HG02870 (cell line): ENCODE measurements around the gene GJB6.
"Not testable (repeated sequence)": the region's sequence is repeated elsewhere in the genome, so short reads cannot be mapped to it uniquely, and the experiment has no call there.

Experiments
- ATAC-seq: cut with Tn5 transposase; IDR thresholded peaks from one replicate; pipeline ENCODE4 v1.9.1; 2021; ENCODE audit warnings: mild to moderate bottlenecking, moderate library complexity; ENCODE audit not compliant: unreplicated experiment

Gene GJB6

DNA sequence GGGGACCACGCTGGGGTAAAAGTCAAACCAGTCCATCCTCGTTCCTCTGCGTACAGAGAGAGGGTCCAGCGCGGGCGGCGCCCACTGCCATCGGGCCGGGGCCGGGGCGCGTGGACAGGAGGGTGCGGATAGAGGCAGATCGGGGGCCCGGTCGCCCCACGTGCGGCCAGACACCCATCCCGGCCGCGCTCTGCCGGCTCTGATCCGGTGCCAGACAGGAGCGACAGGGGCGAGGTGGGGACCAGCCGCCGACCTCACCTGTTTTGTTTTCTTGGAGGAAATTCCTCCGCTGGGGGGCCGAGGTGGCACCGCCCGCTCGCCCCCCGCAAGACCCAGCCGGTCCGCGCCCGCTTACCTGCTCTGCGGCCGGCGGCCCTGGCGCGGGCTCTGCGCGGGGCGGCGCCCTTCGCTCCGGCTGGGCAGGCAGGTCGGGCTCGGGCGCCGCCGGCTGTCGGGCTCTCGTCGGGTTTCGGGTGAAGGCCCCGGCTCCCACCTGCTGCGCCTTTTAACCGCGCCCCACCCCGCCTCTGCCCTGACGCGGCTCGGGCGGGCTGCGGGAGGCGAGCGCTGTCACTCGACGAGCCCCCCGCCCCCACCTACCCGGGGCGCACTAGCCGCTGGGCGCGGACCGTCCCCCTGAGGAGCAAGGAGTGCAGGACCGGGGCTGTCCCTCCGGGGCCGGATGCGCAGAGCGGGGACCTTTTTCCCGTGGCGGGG lies at the start of gene GJB6:
TSS of gene GJB6 (minus strand) at position 481 of the 717 bp plus-strand sequence. CDS start 8,839 bp downstream, outside the sequence.
- no peak for ATAC-seq

GRCh38 chr13:20276901-20277300 lies 44.8 kb upstream of the GJB6 start:
- ATAC-seq = not testable (repeated sequence)

DNA sequence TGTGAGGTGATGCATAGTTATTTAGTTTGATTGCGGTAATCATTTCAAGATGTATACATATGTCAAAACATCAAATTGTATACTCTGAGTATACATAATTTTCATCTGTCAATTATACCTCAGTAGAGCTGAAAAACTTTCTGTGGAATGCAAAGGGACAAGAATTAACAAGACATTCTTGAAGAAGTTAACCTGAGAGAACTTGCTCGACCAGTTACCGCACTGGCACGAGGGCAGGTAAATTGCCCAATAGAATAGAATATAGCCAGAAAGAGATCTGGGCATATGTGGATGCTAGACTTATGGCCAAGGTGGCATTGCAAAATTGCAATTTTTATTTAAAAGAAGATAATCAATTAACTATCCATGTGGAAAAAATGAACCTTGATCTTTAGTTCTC lies 42.3 kb upstream of the GJB6 start:
- no peak for ATAC-seq

- no peak for ATAC-seq
Measured at GRCh38 chr13:20272588-20273171, 40.6 kb upstream of the GJB6 start.

GRCh38 chr13:20272104-20272503 lies 40.0 kb upstream of the GJB6 start:
- ATAC-seq = no peak

DNA sequence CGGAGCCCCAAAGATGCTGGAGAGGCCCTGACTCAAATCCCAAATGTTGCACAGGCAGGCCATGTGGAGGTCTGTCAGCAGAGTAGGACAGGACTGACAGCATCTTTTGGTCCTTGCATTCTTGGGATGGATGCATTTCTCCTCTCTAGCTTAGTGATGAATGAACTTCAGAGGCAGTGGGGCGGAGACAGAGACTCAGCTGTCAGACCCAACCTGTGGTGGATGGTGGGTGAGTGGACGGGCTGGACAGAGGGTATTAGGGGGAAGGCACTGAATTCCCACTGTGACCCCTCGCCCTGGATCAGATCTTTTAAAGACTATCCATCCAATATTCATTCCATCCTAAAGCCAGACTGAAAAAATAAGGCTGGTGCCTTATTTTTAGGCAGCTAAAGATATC lies 39.3 kb upstream of the GJB6 start:
- no peak for ATAC-seq

DNA sequence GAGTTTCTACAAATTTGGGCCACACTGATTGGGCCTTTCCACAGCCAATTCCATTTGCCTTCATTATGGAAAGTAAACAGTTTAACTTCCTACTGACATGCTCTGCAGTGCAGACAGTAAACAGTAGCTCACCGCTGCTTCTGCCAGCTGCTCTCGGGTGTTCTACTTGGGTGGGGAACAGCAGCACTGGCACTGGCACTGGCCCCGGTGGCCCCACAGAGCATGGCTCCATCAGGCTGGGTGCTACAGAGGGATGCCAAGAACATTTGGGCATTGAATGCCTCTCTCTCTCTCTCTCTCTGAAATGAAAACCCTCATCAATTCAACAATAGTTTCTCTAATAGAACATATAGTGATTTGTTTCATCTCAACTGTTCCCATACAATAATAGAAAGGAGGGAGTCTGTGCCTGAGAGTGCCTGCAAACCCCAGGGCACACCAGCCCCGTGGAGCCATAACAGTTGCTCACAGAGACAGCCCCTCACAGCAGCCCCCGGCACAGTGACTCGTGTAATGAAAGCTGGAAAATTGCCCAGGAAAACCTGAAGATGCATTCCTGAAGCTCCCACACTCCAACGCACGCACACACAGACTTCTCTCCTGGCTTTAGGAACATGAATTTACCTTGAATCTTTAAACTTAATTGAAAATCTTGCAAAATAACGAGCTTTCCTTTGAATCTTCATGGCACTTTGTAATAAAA lies 38.2 kb upstream of the GJB6 start:
- no peak for ATAC-seq

DNA sequence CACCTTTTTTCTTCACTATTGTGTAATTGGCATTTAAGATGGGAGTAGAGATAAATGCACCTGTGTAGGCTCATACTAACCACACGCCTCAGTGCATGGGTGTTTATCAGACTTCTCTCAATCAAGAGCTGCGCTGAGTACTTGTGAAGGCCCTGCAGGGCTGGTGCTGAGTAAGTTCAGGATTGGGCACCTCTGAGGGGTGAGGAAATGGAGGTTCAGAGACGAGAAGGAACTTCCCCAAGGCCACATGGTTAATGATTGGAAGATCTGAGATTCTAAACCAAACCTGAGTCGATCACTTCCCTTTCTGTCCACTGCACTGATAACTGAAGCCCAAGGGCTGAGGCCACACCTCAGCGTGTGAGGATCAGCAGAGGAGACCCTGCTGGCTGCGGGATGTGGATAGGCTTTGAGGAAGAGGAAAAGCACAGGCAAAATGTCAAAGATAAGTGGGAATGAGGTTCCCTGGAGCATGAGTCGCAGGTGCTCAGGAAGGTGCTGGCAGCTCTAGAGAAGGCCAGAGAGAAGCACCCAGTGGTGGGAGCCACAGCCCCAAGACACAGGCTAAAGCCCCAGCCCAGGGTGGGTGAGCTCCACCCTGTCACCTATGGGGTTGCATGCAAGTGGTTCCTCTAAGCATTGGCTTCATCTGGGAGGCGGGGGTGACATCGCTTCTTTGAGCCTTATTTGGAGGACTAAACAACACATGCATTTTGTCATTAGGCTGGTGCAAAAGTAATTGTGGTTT lies 32.3 kb upstream of the GJB6 start:
- ATAC-seq = peak; percentile 91

DNA sequence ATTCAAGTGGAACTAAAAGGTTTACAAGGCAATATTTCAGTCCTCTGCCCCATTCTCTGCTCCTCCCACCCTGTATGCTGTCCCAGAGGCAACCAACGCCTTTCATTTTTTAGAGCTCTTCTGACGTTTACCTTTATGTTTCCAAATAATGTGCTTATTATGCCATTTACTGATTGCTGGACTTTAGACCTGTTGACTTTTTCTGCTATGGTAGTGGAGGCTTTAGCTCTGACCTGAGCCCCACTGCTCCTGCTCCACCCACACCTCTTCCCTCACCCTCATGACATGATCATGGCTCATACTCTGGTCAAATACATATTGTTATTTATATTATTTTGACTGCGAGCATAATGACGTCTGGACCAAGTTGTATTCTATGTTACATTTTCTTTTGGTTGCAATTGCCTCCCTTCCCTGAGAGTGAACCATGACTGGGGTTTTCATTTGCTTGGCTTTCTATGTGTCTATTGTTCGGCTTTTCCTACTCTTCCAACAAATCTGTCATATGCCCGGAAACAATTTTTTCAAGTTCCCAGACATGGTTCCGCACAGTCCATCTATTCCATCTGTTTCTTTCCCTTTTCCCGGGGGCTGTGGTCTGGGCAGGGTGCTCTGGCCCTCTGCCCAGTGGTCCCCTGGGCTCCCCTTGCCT lies 31.4 kb upstream of the GJB6 start:
- no peak for ATAC-seq

DNA sequence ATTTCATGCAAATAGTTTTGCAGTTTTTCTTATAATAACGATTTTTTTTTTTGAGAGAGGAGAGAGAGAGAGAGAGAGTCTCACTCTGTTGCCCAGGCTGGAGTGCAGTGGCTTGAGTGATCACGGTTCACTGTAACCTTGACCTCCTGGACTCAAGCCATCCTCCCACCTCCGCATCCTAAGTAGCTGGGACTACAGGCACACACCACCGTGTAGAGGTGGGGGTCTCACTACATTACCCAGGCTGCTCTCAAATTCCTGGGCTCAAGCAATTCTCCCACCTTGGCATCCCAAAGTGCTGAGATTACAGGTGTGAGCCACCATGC lies 26.8 kb upstream of the GJB6 start:
- no peak for ATAC-seq

GRCh38 chr13:20258208-20258962 lies 26.3 kb upstream of the GJB6 start:
- no peak for ATAC-seq

GRCh38 chr13:20254076-20254475 lies 22.0 kb upstream of the GJB6 start:
- no peak for ATAC-seq

GRCh38 chr13:20249913-20250312 lies 17.8 kb upstream of the GJB6 start:
- no peak for ATAC-seq

GRCh38 chr13:20247963-20248362 lies 15.8 kb upstream of the GJB6 start:
- no peak for ATAC-seq

GRCh38 chr13:20247403-20247802 lies 15.3 kb upstream of the GJB6 start:
- no peak for ATAC-seq

DNA sequence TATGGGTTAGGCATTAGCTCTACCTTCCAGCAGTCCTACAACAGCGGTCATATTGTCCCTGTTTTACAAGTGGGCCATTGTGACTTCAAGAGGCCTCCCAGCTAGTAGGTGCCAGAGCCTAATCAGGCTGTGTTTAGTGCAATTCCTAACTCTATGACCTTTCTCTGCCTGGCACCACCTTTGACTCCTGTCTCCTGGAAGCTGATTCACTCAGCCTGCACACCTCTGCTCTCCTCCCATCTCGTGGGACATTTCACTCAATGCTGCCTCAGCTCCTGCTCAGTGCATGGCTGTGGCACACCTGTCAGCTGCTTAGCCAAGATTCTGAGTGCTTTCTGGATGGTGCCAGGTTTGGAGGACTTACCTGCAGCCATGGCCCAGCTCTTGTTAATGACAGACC lies 9.5 kb upstream of the GJB6 start:
- ATAC-seq = no peak

- ATAC-seq = no peak
Measured at GRCh38 chr13:20239748-20240147, 7.6 kb upstream of the GJB6 start.

- no peak for ATAC-seq
Measured at GRCh38 chr13:20232556-20233277, 598 bp upstream of the GJB6 start.

- ATAC-seq = no peak
Measured at GRCh38 chr13:20230913-20231838, 943 bp downstream of the GJB6 start.
